Liver (tissue), 3 donors: Measurements from ENCODE around the gene FBXL22.

Source experiments
- CTCF ChIP-seq: fragments of 150-350 bp; IDR thresholded peaks from 2 replicates; pipeline ENCODE4 v1.5.1; 2017; ENCODE audit warnings: improper control_type of control experiment, low read depth, low read length; ENCODE audit not compliant: missing input control
- HNF4A ChIP-seq, 2 donors: conservative IDR thresholded peaks; 2 replicates each; pipeline ENCODE4 v1.6.1; 2016; ENCODE audit warnings: antibody characterized with exemption in 2 of 2, mild to moderate bottlenecking in 2 of 2
- REST ChIP-seq: IDR thresholded peaks from 2 replicates; pipeline ENCODE4 v1.6.1; 2016; ENCODE audit warnings: antibody characterized with exemption, mild to moderate bottlenecking
- RXRA ChIP-seq, 2 donors: IDR thresholded peaks; 2 replicates each; pipeline ENCODE4 v1.6.1; 2017 to 2018; ENCODE audit warnings: antibody characterized with exemption in 2 of 2, mild to moderate bottlenecking in 1 of 2
- donor health status: healthy.
- donor health status: healthy.

- TF ChIP-seq CTCF (no peak), RXRA (IDR thresholded peaks at IDR 0.05) (no peak), REST (no peak), HNF4A (conservative IDR thresholded peaks at IDR 0.05) (no peak)
Observed at GRCh38 chr15:63586790-63587189, 10.4 kb upstream of the FBXL22 start.
